H9 (cell line): ENCODE data around the gene RPP25. TPM values are rescaled to one million over a fixed set of nuclear protein-coding genes. Genes with fewer than 3 reads are reported as not detected.
A peak's percentile ranks its signal among the peaks of the same experiment; 100 is the strongest.

Source experiments
- DNase-seq: peaks from one replicate; pipeline ENCODE4 v3.0.0-alpha.2; 2017
- H2AFZ ChIP-seq: one replicate; pipeline ENCODE4 v1.6.1; 2013; ENCODE audit warnings: mild to moderate bottlenecking, low read length, control low read depth, moderate library complexity
- H2AK5ac ChIP-seq: 2 replicates; pipeline ENCODE4 v1.6.1; 2013; ENCODE audit warnings: low read length, control low read depth, mixed read lengths; ENCODE audit not compliant: insufficient read length
- H2BK120ac ChIP-seq: one replicate; pipeline ENCODE4 v1.6.1; 2013; ENCODE audit warnings: low read depth, mild to moderate bottlenecking, low read length, control low read depth, inconsistent platforms; ENCODE audit not compliant: poor library complexity, severe bottlenecking
- H2BK12ac ChIP-seq: 2 replicates; pipeline ENCODE4 v1.6.1; 2013; ENCODE audit warnings: low read length, control low read depth, mixed read lengths, low read depth; ENCODE audit not compliant: insufficient read length
- H2BK15ac ChIP-seq: 2 replicates; pipeline ENCODE4 v1.6.1; 2013; ENCODE audit warnings: low read depth, low read length, control low read depth
- H2BK20ac ChIP-seq: one replicate; pipeline ENCODE4 v1.6.1; 2013; ENCODE audit warnings: low read depth, mild to moderate bottlenecking, low read length, control low read depth, inconsistent platforms; ENCODE audit not compliant: poor library complexity, severe bottlenecking
- H2BK5ac ChIP-seq: 2 replicates; pipeline ENCODE4 v1.6.1; 2013; ENCODE audit warnings: low read length, control low read depth, mixed read lengths; ENCODE audit not compliant: insufficient read length
- H3K14ac ChIP-seq: 2 replicates; pipeline ENCODE4 v1.6.1; 2013; ENCODE audit warnings: low read length, control low read depth; ENCODE audit not compliant: insufficient read depth
- H3K18ac ChIP-seq: 2 replicates; pipeline ENCODE4 v1.6.1; 2013; ENCODE audit warnings: low read depth, mild to moderate bottlenecking, mixed read lengths, low read length, control low read depth; ENCODE audit not compliant: insufficient read length
- H3K23ac ChIP-seq: 2 replicates; pipeline ENCODE4 v1.6.1; 2013; ENCODE audit warnings: low read length, control low read depth, mixed read lengths, low read depth; ENCODE audit not compliant: insufficient read length
- H3K23me2 ChIP-seq: 2 replicates; pipeline ENCODE4 v1.6.1; 2013; ENCODE audit warnings: low read depth, mild to moderate bottlenecking, mixed read lengths, low read length, control low read depth; ENCODE audit not compliant: insufficient read length, poor library complexity, severe bottlenecking
- H3K27ac ChIP-seq: 2 replicates; pipeline ENCODE4 v1.5.1; 2013; ENCODE audit warnings: low read length, control low read depth, mixed read lengths, low read depth; ENCODE audit not compliant: insufficient read length
- H3K27me3 ChIP-seq: 2 replicates; pipeline ENCODE4 v1.6.1; 2013; ENCODE audit warnings: low read length, control low read depth, inconsistent platforms; ENCODE audit not compliant: insufficient read depth
- H3K4ac ChIP-seq: 2 replicates; pipeline ENCODE4 v1.6.1; 2013; ENCODE audit warnings: low read depth, mild to moderate bottlenecking, control low read depth, inconsistent platforms, low read length, moderate library complexity
- H3K4me1 ChIP-seq: 2 replicates; pipeline ENCODE4 v1.6.1; 2013; ENCODE audit warnings: low read length, control low read depth, inconsistent platforms; ENCODE audit not compliant: insufficient read depth
- H3K4me2 ChIP-seq: 2 replicates; pipeline ENCODE4 v1.6.1; 2013; ENCODE audit warnings: low read length, control low read depth, mixed read lengths; ENCODE audit not compliant: insufficient read length, insufficient read depth
- H3K56ac ChIP-seq: 2 replicates; pipeline ENCODE4 v1.6.1; 2013; ENCODE audit warnings: low read depth, mild to moderate bottlenecking, mixed read lengths, low read length, control low read depth; ENCODE audit not compliant: insufficient read length
- H3K79me1 ChIP-seq: 2 replicates; pipeline ENCODE4 v1.6.1; 2013; ENCODE audit warnings: low read depth, mild to moderate bottlenecking, moderate library complexity, low read length, control low read depth, inconsistent platforms; ENCODE audit not compliant: insufficient read depth, poor library complexity, severe bottlenecking
- H3K79me2 ChIP-seq: 2 replicates; pipeline ENCODE4 v1.6.1; 2013; ENCODE audit warnings: low read length, control low read depth, inconsistent platforms; ENCODE audit not compliant: insufficient read depth
- H3K9ac ChIP-seq: 2 replicates; pipeline ENCODE4 v1.6.1; 2013; ENCODE audit warnings: low read length, control low read depth, mixed read lengths; ENCODE audit not compliant: insufficient read length; ENCODE audit errors: extremely low read depth
- H3K9me3 ChIP-seq: one replicate; pipeline ENCODE4 v1.6.1; 2013; ENCODE audit warnings: low read depth, low read length, inconsistent platforms; ENCODE audit not compliant: control insufficient read depth
- H3T11ph ChIP-seq: one replicate; pipeline ENCODE4 v1.6.1; 2013; ENCODE audit warnings: mild to moderate bottlenecking, low read length, control low read depth, inconsistent platforms
- H4K20me1 ChIP-seq: one replicate; pipeline ENCODE4 v1.6.1; 2013; ENCODE audit not compliant: control insufficient read depth, insufficient read length, insufficient read depth
- H4K5ac ChIP-seq: 2 replicates; pipeline ENCODE4 v1.6.1; 2013; ENCODE audit warnings: low read depth, mild to moderate bottlenecking, mixed read lengths, low read length, control low read depth; ENCODE audit not compliant: insufficient read length
- H4K8ac ChIP-seq: replicated peaks from 2 replicates; pipeline ENCODE4 v1.6.1; 2013; ENCODE audit warnings: low read length, control low read depth, mixed read lengths, low read depth; ENCODE audit not compliant: insufficient read length
- H4K91ac ChIP-seq: 2 replicates; pipeline ENCODE4 v1.6.1; 2013; ENCODE audit warnings: low read depth, mild to moderate bottlenecking, moderate library complexity, mixed read lengths, low read length, control low read depth; ENCODE audit not compliant: insufficient read length
- H3K27ac Mint-ChIP-seq, 3 experiments: 2 replicates in 2 of 3; 3 replicates in 1 of 3; pipeline ENCODE4 v1.8.0; 2020 to 2021; ENCODE audit warnings: mixed read lengths in 3 of 3, mild to moderate bottlenecking in 1 of 3, moderate library complexity in 1 of 3
- H3K27me3 Mint-ChIP-seq: 2 replicates; pipeline ENCODE4 v1.8.0; 2021; ENCODE audit warnings: low read depth, mild to moderate bottlenecking, moderate library complexity, mixed read lengths
- H3K36me3 Mint-ChIP-seq, 3 experiments: 2 replicates in 2 of 3; 3 replicates in 1 of 3; pipeline ENCODE4 v1.8.0; 2020 to 2021; ENCODE audit warnings: low read depth in 3 of 3, mixed read lengths in 3 of 3; ENCODE audit not compliant: insufficient read depth in 1 of 3
- H3K4me1 Mint-ChIP-seq, 2 experiments: 2 replicates each; pipeline ENCODE4 v1.8.0; 2020; ENCODE audit warnings: mixed read lengths in 2 of 2
- H3K4me3 Mint-ChIP-seq, 2 experiments: 2 replicates in 1 of 2; 3 replicates in 1 of 2; pipeline ENCODE4 v1.8.0; 2020 to 2021; ENCODE audit warnings: mild to moderate bottlenecking in 2 of 2, mixed read lengths in 2 of 2, moderate library complexity in 1 of 2
- H3K9me3 Mint-ChIP-seq, 2 experiments: 2 replicates in 1 of 2; 3 replicates in 1 of 2; pipeline ENCODE4 v1.8.0; 2020; ENCODE audit warnings: mild to moderate bottlenecking in 2 of 2, mixed read lengths in 2 of 2, moderate library complexity in 1 of 2
- WGBS: extraction: QIAGEN DNeasy Blood & Tissue Kit; methylation state at CpG from one replicate; pipeline ENCODE4 v1.1.7; 2013; ENCODE audit warnings: missing lambda C conversion rate, low lambda C conversion rate, mixed read lengths; ENCODE audit not compliant: insufficient read length; ENCODE audit errors: extremely low coverage; 5-methylcytosine and 5-hydroxymethylcytosine counted together
- total RNA-seq: library from RNA; stranded (reverse); gene quantifications from 2 replicates; pipeline ENCODE4 v1.2.1, GENCODE V29; 2021
- TF ChIP-seq, protein P1 (sequence below): fragments of 200-600 bp; sonication (generic); conservative IDR thresholded peaks from 3 replicates; pipeline ENCODE4 v1.8.0; 2021; ENCODE audit warnings: antibody characterized with exemption, mild to moderate bottlenecking

The RPP25 gene
- total RNA-seq, 1 experiment from 2014 or later: 12.6 TPM

DNA sequence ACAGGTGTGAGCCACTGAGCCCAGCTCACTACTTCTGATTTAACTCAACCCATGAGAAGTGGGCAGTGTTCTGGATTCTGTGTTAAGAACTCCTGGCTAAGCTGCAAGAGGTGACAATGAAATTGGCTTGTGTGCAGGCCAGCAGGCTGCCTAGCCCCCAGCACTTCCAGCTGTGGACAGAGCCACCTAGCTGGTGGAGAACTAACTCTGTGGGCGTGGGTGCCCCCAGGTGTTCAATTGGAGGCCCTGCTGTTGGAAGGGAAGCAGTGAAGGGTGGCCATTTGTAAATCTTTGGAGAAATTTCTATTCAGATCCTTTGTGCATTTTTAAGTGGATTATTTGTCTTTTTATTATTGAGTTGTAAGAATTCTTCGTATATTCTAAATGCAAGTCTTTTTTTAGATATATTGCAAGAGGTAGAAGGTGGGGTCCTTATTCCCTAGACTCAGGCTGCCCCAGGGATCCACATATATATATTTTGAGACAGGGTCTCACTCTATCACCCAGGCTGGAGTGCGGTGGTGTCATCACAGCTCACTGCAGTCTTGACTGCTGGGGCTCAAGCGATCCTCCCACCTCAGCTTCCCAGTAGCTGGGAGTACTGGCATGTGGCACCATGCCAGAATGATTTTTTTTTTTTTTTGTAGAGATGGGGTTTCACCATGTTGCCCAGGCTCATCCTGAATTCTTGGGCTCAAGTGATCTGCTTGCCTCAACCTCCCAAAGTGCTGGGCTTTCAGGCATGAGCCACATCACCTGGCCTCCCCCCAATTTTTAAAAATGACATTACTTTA is 31.6 kb upstream of the RPP25 start:
- TF ChIP-seq, protein P1, sequence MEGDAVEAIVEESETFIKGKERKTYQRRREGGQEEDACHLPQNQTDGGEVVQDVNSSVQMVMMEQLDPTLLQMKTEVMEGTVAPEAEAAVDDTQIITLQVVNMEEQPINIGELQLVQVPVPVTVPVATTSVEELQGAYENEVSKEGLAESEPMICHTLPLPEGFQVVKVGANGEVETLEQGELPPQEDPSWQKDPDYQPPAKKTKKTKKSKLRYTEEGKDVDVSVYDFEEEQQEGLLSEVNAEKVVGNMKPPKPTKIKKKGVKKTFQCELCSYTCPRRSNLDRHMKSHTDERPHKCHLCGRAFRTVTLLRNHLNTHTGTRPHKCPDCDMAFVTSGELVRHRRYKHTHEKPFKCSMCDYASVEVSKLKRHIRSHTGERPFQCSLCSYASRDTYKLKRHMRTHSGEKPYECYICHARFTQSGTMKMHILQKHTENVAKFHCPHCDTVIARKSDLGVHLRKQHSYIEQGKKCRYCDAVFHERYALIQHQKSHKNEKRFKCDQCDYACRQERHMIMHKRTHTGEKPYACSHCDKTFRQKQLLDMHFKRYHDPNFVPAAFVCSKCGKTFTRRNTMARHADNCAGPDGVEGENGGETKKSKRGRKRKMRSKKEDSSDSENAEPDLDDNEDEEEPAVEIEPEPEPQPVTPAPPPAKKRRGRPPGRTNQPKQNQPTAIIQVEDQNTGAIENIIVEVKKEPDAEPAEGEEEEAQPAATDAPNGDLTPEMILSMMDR: peak; percentile 78
- Histone ChIP-seq H3K4me1 (no peaks in the 10 kb centered on the region), H3K27ac (no peak overlapping the region), H2BK20ac (no peak overlapping the region), H2BK120ac (no peak overlapping the region), H2BK12ac (no peak overlapping the region), H3K4me2 (no peak overlapping the region), H3K18ac (no peak overlapping the region), H3K9ac (no peak overlapping the region), H3K14ac (no peak overlapping the region), H2BK15ac (no peak overlapping the region), H3K79me2 (no peaks in the 10 kb centered on the region), H4K8ac (no peak overlapping the region), H4K91ac (no peak overlapping the region), H3K4ac (no peak overlapping the region), H2AFZ (no peak overlapping the region), H3K56ac (no peak overlapping the region), H2BK5ac (no peak overlapping the region), H3K23ac (no peak overlapping the region), H4K20me1 (no peaks in the 10 kb centered on the region), H3K23me2 (no peaks in the 10 kb centered on the region), H3K9me3 (no peaks in the 10 kb centered on the region), H3T11ph (no peak overlapping the region), H3K79me1 (no peaks in the 10 kb centered on the region), H3K27me3 (no peaks in the 10 kb centered on the region), H2AK5ac (no peak overlapping the region), H4K5ac (no peak overlapping the region)
- no peak overlapping the region for H3K27ac Mint-ChIP-seq
- H3K4me3 Mint-ChIP-seq: no peak overlapping the region
- WGBS: no CpG with 5 or more reads among the region's 4 CpGs
- peaks cover 0 to 3% of the 10 kb centered on the region in 2 experiments; a peak in 1 of 5 replicates for H3K9me3 Mint-ChIP-seq
- peaks cover 6 to 10% of the 10 kb centered on the region in 2 experiments; a peak in 3 of 4 replicates for H3K4me1 Mint-ChIP-seq
- no peaks in the 10 kb centered on the region for H3K36me3 Mint-ChIP-seq
- peaks cover 42% of the 10 kb centered on the region for H3K27me3 Mint-ChIP-seq
- DNase-seq: peak; percentile 73
